IMR-90 (cell line): ENCODE data around the gene FOXD4. TPM values are rescaled to one million over a fixed set of nuclear protein-coding genes. Genes with fewer than 3 reads are reported as not detected.
"Not testable (repeated sequence)": the region's sequence is repeated elsewhere in the genome, so short reads cannot be mapped to it uniquely, and the experiment has no call there.

Experiments used
- ATAC-seq: fragments of 200-7000 bp; cut with Tn5 transposase; 2 replicates; pipeline ENCODE4 v1.9.1; 2020; ENCODE audit warnings: low read depth, mild to moderate bottlenecking, moderate library complexity
- BruUV-seq: library from RNA; stranded (reverse); fragments of 400-500 nt; replicated peaks from 2 replicates; lab custom pipeline; 2021; lab: Mats Ljungman, UMichigan
- CTCF ChIA-PET: fragments of 300-600 bp; formaldehyde crosslinking; extraction: SDS; loops from one replicate; lab custom pipeline; 2021; ENCODE audit warnings: antibody characterized with exemption; lab: Yijun Ruan, JAX
- POLR2A ChIA-PET: fragments of 300-600 bp; sonication (Branson Sonifier 250); formaldehyde crosslinking; loops from one replicate; lab custom pipeline; 2022; ENCODE audit warnings: antibody characterized with exemption; ENCODE audit not compliant: unreplicated experiment; lab: Charles Lee
- DNase-seq: peaks from one replicate; pipeline ENCODE4 v3.0.0; 2013
- H2AFZ ChIP-seq: replicated peaks from 2 replicates; pipeline ENCODE3; 2013; ENCODE audit warnings: low read length, mild to moderate bottlenecking; ENCODE audit not compliant: poor library complexity
- H2AK5ac ChIP-seq: 2 replicates; pipeline ENCODE4 v1.6.1; 2013; ENCODE audit warnings: low read depth, low read length, inconsistent platforms
- H2AK9ac ChIP-seq: replicated peaks from 2 replicates; pipeline ENCODE3; 2013; ENCODE audit warnings: mild to moderate bottlenecking, low read depth, low read length, moderate library complexity; ENCODE audit not compliant: poor library complexity
- H2BK120ac ChIP-seq: 2 replicates; pipeline ENCODE4 v1.6.1; 2013; ENCODE audit warnings: low read depth, low read length, inconsistent platforms
- H2BK15ac ChIP-seq: 3 replicates; pipeline ENCODE4 v1.6.1; 2013; ENCODE audit warnings: low read depth, low read length, inconsistent platforms
- H2BK20ac ChIP-seq: 2 replicates; pipeline ENCODE4 v1.6.1; 2013; ENCODE audit warnings: low read depth, mild to moderate bottlenecking, inconsistent platforms, low read length, moderate library complexity
- H2BK5ac ChIP-seq: 2 replicates; pipeline ENCODE4 v1.6.1; 2013; ENCODE audit warnings: mild to moderate bottlenecking, low read depth, low read length, inconsistent platforms; ENCODE audit not compliant: poor library complexity, severe bottlenecking
- H3K14ac ChIP-seq: replicated peaks from 2 replicates; pipeline ENCODE4 v1.6.1; 2013; ENCODE audit warnings: low read depth, low read length, inconsistent platforms
- H3K18ac ChIP-seq: 2 replicates; pipeline ENCODE4 v1.6.1; 2013; ENCODE audit warnings: low read depth, low read length, control low read depth
- H3K23ac ChIP-seq: 2 replicates; pipeline ENCODE4 v1.6.1; 2013; ENCODE audit warnings: low read depth, low read length, inconsistent platforms
- H3K27ac ChIP-seq: 2 replicates; pipeline ENCODE4 v1.5.1; 2013; ENCODE audit warnings: mild to moderate bottlenecking, control low read depth, low read length; ENCODE audit not compliant: insufficient read depth
- H3K27me3 ChIP-seq: 2 replicates; pipeline ENCODE4 v1.6.1; 2013; ENCODE audit warnings: low read length; ENCODE audit not compliant: control insufficient read depth, insufficient read depth
- H3K36me3 ChIP-seq: 2 replicates; pipeline ENCODE4 v1.6.1; 2013; ENCODE audit warnings: low read length, mixed read lengths; ENCODE audit not compliant: control insufficient read depth, insufficient read depth
- H3K4ac ChIP-seq: 2 replicates; pipeline ENCODE4 v1.6.1; 2013; ENCODE audit warnings: low read depth, low read length, inconsistent platforms
- H3K4me1 ChIP-seq: 2 replicates; pipeline ENCODE4 v1.6.1; 2013; ENCODE audit warnings: low read length, mixed read lengths; ENCODE audit not compliant: control insufficient read depth, insufficient read depth
- H3K4me2 ChIP-seq: 2 replicates; pipeline ENCODE4 v1.6.1; 2013; ENCODE audit warnings: low read depth, mild to moderate bottlenecking, control low read depth, low read length, moderate library complexity
- H3K4me3 ChIP-seq: 2 replicates; pipeline ENCODE4 v1.5.1; 2013; ENCODE audit warnings: low read depth, mild to moderate bottlenecking, control low read depth, low read length, moderate library complexity; ENCODE audit not compliant: insufficient read depth
- H3K56ac ChIP-seq: 2 replicates; pipeline ENCODE4 v1.6.1; 2013; ENCODE audit warnings: low read length, inconsistent platforms; ENCODE audit not compliant: insufficient read depth; ENCODE audit errors: extremely low read depth
- H3K79me1 ChIP-seq, 2 experiments: 2 replicates each; pipeline ENCODE4 v1.6.1; 2013; ENCODE audit warnings: low read length in 2 of 2, inconsistent platforms in 1 of 2, low read depth in 1 of 2
- H3K9ac ChIP-seq: 2 replicates; pipeline ENCODE4 v1.6.1; 2013; ENCODE audit warnings: low read depth, low read length, control low read depth
- H3K9me1 ChIP-seq: 2 replicates; pipeline ENCODE4 v1.6.1; 2013; ENCODE audit warnings: low read length, inconsistent platforms; ENCODE audit not compliant: insufficient read depth
- H3K9me3 ChIP-seq: 2 replicates; pipeline ENCODE4 v1.6.1; 2013; ENCODE audit warnings: low read length; ENCODE audit not compliant: control insufficient read depth, insufficient read depth
- H4K20me1 ChIP-seq: 2 replicates; pipeline ENCODE4 v1.6.1; 2013; ENCODE audit warnings: low read length, inconsistent platforms; ENCODE audit not compliant: insufficient read depth
- H4K5ac ChIP-seq: 2 replicates; pipeline ENCODE4 v1.6.1; 2013; ENCODE audit warnings: mild to moderate bottlenecking, low read depth, low read length, control low read depth
- H4K8ac ChIP-seq, 2 experiments: 2 replicates each; pipeline ENCODE4 v1.6.1; 2013; ENCODE audit warnings: low read depth in 2 of 2, low read length in 2 of 2, control low read depth in 1 of 2, inconsistent platforms in 1 of 2
- H4K91ac ChIP-seq: 2 replicates; pipeline ENCODE4 v1.6.1; 2013; ENCODE audit warnings: low read depth, low read length, inconsistent platforms; ENCODE audit not compliant: insufficient read depth
- WGBS, 2 experiments: methylation state at CpG; one replicate each; pipeline versions ENCODE4 v1.1.5 to v1.1.7; 2013; ENCODE audit warnings: missing lambda C conversion rate in 2 of 2; ENCODE audit not compliant: insufficient read length in 1 of 2; ENCODE audit errors: extremely low coverage in 2 of 2; 5-methylcytosine and 5-hydroxymethylcytosine counted together
- dilution Hi-C: fragments of 300-500 bp; cut with HindIII; formaldehyde crosslinking; loops from one replicate; pipeline ENCODE4 v1.14.3; 2018; ENCODE audit warnings: low sequenced_read_pairs; ENCODE audit not compliant: unreplicated experiment
- in situ Hi-C: fragments of 300-500 bp; cut with MboI; formaldehyde crosslinking; loops from 3 replicates; pipeline ENCODE4 v1.14.3; 2019; ENCODE audit warnings: low sequenced_read_pairs, inconsistent platforms, mixed read lengths
- intact Hi-C: fragments of 100-400 bp; cut with micrococcal nuclease; formaldehyde crosslinking; loops from 2 replicates; pipeline ENCODE4 v1.10.0; 2022
- polyA plus RNA-seq, 3 experiments: library from polyadenylated mRNA; depleted of rRNA; stranded (reverse); fragments of >200 nt; gene quantifications; 2 replicates each; pipeline ENCODE4 v1.2.3, GENCODE V29; 2012; ENCODE audit warnings: low replicate concordance in 1 of 3
- total RNA-seq: library from RNA; depleted of rRNA; stranded (reverse); fragments of >200 nt; gene quantifications from 2 replicates; pipeline ENCODE4 v1.2.3, GENCODE V29; 2012

The FOXD4 gene
- total and polyA plus RNA-seq, 2 of the 4 experiments (the other 2 are of a cell fraction): 0.03 to 0.18 TPM

GRCh38 chr9:98775-99174, 19.4 kb downstream of the FOXD4 start:
- intact Hi-C loops, in situ Hi-C loops: not testable (repeated sequence)
- WGBS, 2 experiments: no CpG with 5 or more reads among the region's 3 CpGs

GRCh38 chr9:94992-95391, 23.2 kb downstream of the FOXD4 start:
- H2AK9ac ChIP-seq, CTCF ChIA-PET, H4K91ac ChIP-seq, H3K14ac ChIP-seq, H3K4me3 ChIP-seq, POLR2A ChIA-PET, ATAC-seq, DNase-seq, H3K9me1 ChIP-seq, H3K36me3 ChIP-seq, in situ Hi-C loops, H3K18ac ChIP-seq, H2BK20ac ChIP-seq, H3K4me2 ChIP-seq, H2AFZ ChIP-seq, H3K4me1 ChIP-seq, H3K79me1 ChIP-seq, H2BK5ac ChIP-seq, intact Hi-C loops, H4K5ac ChIP-seq, H3K4ac ChIP-seq, H4K8ac ChIP-seq, H4K20me1 ChIP-seq, H3K9ac ChIP-seq, H3K9me3 ChIP-seq, H2BK120ac ChIP-seq, H3K56ac ChIP-seq, H2BK15ac ChIP-seq, H3K27me3 ChIP-seq, H3K27ac ChIP-seq, H3K23ac ChIP-seq, H2AK5ac ChIP-seq, BruUV-seq, dilution Hi-C loops: not testable (repeated sequence)
- WGBS, 2 experiments: no CpG with 5 or more reads among the region's 4 CpGs

More at GRCh38 chr9:98775-99174, 19.4 kb downstream of the FOXD4 start:
- H3K23ac ChIP-seq, H3K9me1 ChIP-seq, H3K56ac ChIP-seq, H3K18ac ChIP-seq, H4K91ac ChIP-seq, POLR2A ChIA-PET, H3K27me3 ChIP-seq, H2BK120ac ChIP-seq, H2BK20ac ChIP-seq, H4K5ac ChIP-seq, H2AFZ ChIP-seq, H3K4ac ChIP-seq, H3K9me3 ChIP-seq, H3K79me1 ChIP-seq, H3K9ac ChIP-seq, DNase-seq, H3K4me1 ChIP-seq, H2BK5ac ChIP-seq, H2AK5ac ChIP-seq, CTCF ChIA-PET, H3K4me2 ChIP-seq, H2AK9ac ChIP-seq, H3K36me3 ChIP-seq, dilution Hi-C loops, H2BK15ac ChIP-seq, H3K27ac ChIP-seq, H4K20me1 ChIP-seq, BruUV-seq, ATAC-seq, H3K14ac ChIP-seq, H3K4me3 ChIP-seq, H4K8ac ChIP-seq: not testable (repeated sequence)
